ENCODE data around the gene MEF2C. TPM values are rescaled to one million over a fixed set of nuclear protein-coding genes. Genes with fewer than 3 reads are reported as not detected.
A peak's percentile ranks its signal among the peaks of the same experiment; 100 is the strongest.

MEF2C gene
- total and polyA plus RNA-seq, 2 experiments from 2014 or later, result 107 to 175 TPM

GRCh38 chr5:88899096-88899737, 16.2 kb upstream of the MEF2C start:
- H3K9me3 ChIP-seq (ENCODE audit: low read depth), result no peaks in the 10 kb centered on the region
- no peaks in the 10 kb centered on the region for H3K4me1 ChIP-seq (ENCODE audit: low read depth)
- no peaks in the 10 kb centered on the region for H3K36me3 ChIP-seq
- DNase-seq (ENCODE audit: low read depth in 1 of 2, low spot score in 1 of 2), result no peak
- H3K4me3 ChIP-seq, result no peak overlapping the region
- H3K27ac ChIP-seq, result no peak overlapping the region
- no peak for TF ChIP-seq CTCF (IDR thresholded peaks at IDR 0.05; ENCODE audit: low read depth, low read length)
- no peaks in the 10 kb centered on the region for H3K27me3 ChIP-seq

- H3K4me1 ChIP-seq (ENCODE audit: low read depth), result no peaks in the 10 kb centered on the region
- H3K27me3 ChIP-seq, result no peaks in the 10 kb centered on the region
- H3K27ac ChIP-seq, result no peak overlapping the region
- no peak for DNase-seq (ENCODE audit: low read depth in 1 of 2, low spot score in 1 of 2)
- no peaks in the 10 kb centered on the region for H3K9me3 ChIP-seq (ENCODE audit: low read depth)
- H3K36me3 ChIP-seq, result no peaks in the 10 kb centered on the region
- no peak for TF ChIP-seq CTCF (IDR thresholded peaks at IDR 0.05; ENCODE audit: low read depth, low read length)
- no peak overlapping the region for H3K4me3 ChIP-seq
Measured at GRCh38 chr5:88897748-88898147, 14.8 kb upstream of the MEF2C start.

GRCh38 chr5:88895681-88896501, 12.9 kb upstream of the MEF2C start:
- Histone ChIP-seq H3K4me1 (ENCODE audit: low read depth) (no peaks in the 10 kb centered on the region), H3K4me3 (no peak overlapping the region), H3K27ac (no peak overlapping the region), H3K9me3 (ENCODE audit: low read depth) (no peaks in the 10 kb centered on the region), H3K36me3 (no peaks in the 10 kb centered on the region), H3K27me3 (no peaks in the 10 kb centered on the region)
- no peak for DNase-seq (ENCODE audit: low read depth in 1 of 2, low spot score in 1 of 2)
- no peak for TF ChIP-seq CTCF (IDR thresholded peaks at IDR 0.05; ENCODE audit: low read depth, low read length)

- H3K36me3 ChIP-seq, result no peaks in the 10 kb centered on the region
- no peak for DNase-seq (ENCODE audit: low read depth in 1 of 2, low spot score in 1 of 2)
- H3K4me3 ChIP-seq, result no peak overlapping the region
- no peaks in the 10 kb centered on the region for H3K9me3 ChIP-seq (ENCODE audit: low read depth)
- H3K4me1 ChIP-seq (ENCODE audit: low read depth), result peaks cover 15% of the 10 kb centered on the region
- H3K27me3 ChIP-seq, result no peaks in the 10 kb centered on the region
- TF ChIP-seq CTCF (IDR thresholded peaks at IDR 0.05; ENCODE audit: low read depth, low read length), result no peak
- H3K27ac ChIP-seq, result no peak overlapping the region
Measured at GRCh38 chr5:88892669-88893068, 9.7 kb upstream of the MEF2C start.

- H3K27me3 ChIP-seq, result no peaks in the 10 kb centered on the region
- H3K4me1 ChIP-seq (ENCODE audit: low read depth), result peaks cover 15% of the 10 kb centered on the region
- H3K4me3 ChIP-seq, result peak overlapping the region; percentile 39
- no peak for TF ChIP-seq CTCF (IDR thresholded peaks at IDR 0.05; ENCODE audit: low read depth, low read length)
- no peaks in the 10 kb centered on the region for H3K36me3 ChIP-seq
- peak overlapping the region; percentile 87 for H3K27ac ChIP-seq
- DNase-seq (ENCODE audit: low read depth in 1 of 2, low spot score in 1 of 2), result no peak
- no peaks in the 10 kb centered on the region for H3K9me3 ChIP-seq (ENCODE audit: low read depth)
Measured at GRCh38 chr5:88890070-88890781, 7.2 kb upstream of the MEF2C start.

Measured in cardiac muscle cell (in vitro differentiated cells and primary cell).